Kidney (tissue), 14 donors: ENCODE measurements around the gene KCNH8. TPM values are rescaled to one million over a fixed set of nuclear protein-coding genes. Genes with fewer than 3 reads are reported as not detected.

Experiments used
- DNase-seq, 5 donors: peaks; one replicate each; pipeline ENCODE4 v3.0.0-alpha.2; 2013 to 2020
- FAIRE-seq: peaks from 2 replicates; lab custom pipeline; 2012; peaks lifted over from hg19 to GRCh38; lab: Jason Lieb, UNC
- H3K27ac ChIP-seq, 2 donors: one replicate each; pipeline ENCODE4 v1.7.0; 2013; ENCODE audit warnings: low read depth in 2 of 2, low read length in 2 of 2, inconsistent platforms in 1 of 2
- H3K27me3 ChIP-seq: one replicate; pipeline ENCODE4 v1.7.1; 2013; ENCODE audit warnings: low read length, inconsistent platforms; ENCODE audit not compliant: control insufficient read depth, insufficient read depth
- H3K36me3 ChIP-seq, 3 donors: one replicate each; pipeline versions ENCODE4 v1.7.0 to v1.7.1; 2013; ENCODE audit warnings: low read length in 3 of 3, control low read depth in 1 of 3, inconsistent platforms in 1 of 3; ENCODE audit not compliant: insufficient read depth in 3 of 3, control insufficient read depth in 2 of 3
- H3K4me1 ChIP-seq, 3 donors: one replicate each; pipeline versions ENCODE4 v1.7.0 to v1.7.1; 2013; ENCODE audit warnings: low read length in 3 of 3, inconsistent platforms in 1 of 3, low read depth in 1 of 3; ENCODE audit not compliant: control insufficient read depth in 2 of 3, insufficient read depth in 2 of 3
- H3K4me3 ChIP-seq, 3 donors: one replicate each; pipeline versions ENCODE4 v1.7.0 to v1.8.1; 2013; ENCODE audit warnings: low read length in 3 of 3, control low read depth in 1 of 3, inconsistent platforms in 1 of 3
- H3K9ac ChIP-seq, 3 donors: one replicate each; pipeline versions ENCODE4 v1.7.0 to v1.7.1; 2013; ENCODE audit warnings: low read length in 3 of 3, control low read depth in 1 of 3, inconsistent platforms in 1 of 3
- H3K9me3 ChIP-seq, 3 donors: one replicate each; pipeline versions ENCODE4 v1.7.0 to v1.7.1; 2013; ENCODE audit warnings: low read length in 3 of 3, control low read depth in 1 of 3, inconsistent platforms in 1 of 3; ENCODE audit not compliant: control insufficient read depth in 2 of 3, insufficient read depth in 1 of 3
- intact Hi-C: fragments of 100-400 bp; cut with DNase I; formaldehyde crosslinking; loops from one replicate; pipeline ENCODE4 v1.11.1; 2022
- polyA plus RNA-seq: library from polyadenylated mRNA; stranded (reverse); fragments of 350-450 nt; fragmentation: Illumina TruSeq; extraction: RNeasy Lipid Tissue Mini Kit (QIAGEN cat#74804); gene quantifications from one replicate; pipeline ENCODE4 v1.2.3, GENCODE V29; 2014; ENCODE audit warnings: low read depth, low replicate concordance; ENCODE audit not compliant: insufficient read depth
- total RNA-seq: library from RNA; stranded (reverse); fragmentation: NEBNext Ultra II Directional; extraction: Animal tissue kit (Norgen Biotek cat#: 25700); gene quantifications from one replicate; pipeline ENCODE4 v1.2.1, GENCODE V29; 2021
- TF ChIP-seq, protein P1 (sequence below): IDR thresholded peaks from 3 replicates; pipeline ENCODE4 v1.5.1; 2012; ENCODE audit warnings: mild to moderate bottlenecking, moderate library complexity, borderline replicate concordance; ENCODE audit not compliant: insufficient read depth; ENCODE audit errors: extremely low read depth
- donor health status: control.
- donor health status: control.
- donor health status: control.
- donor health status: control.
- donor health status: control.
- donor health status: DM: yes; HTN: yes; CAD: no.
- donor health status: Normal renal cell carcinoma (clear cell type).

Gene KCNH8
- total and polyA plus RNA-seq, 2 donors from 2014 or later, result 1.0 TPM; not detected in 1

DNA sequence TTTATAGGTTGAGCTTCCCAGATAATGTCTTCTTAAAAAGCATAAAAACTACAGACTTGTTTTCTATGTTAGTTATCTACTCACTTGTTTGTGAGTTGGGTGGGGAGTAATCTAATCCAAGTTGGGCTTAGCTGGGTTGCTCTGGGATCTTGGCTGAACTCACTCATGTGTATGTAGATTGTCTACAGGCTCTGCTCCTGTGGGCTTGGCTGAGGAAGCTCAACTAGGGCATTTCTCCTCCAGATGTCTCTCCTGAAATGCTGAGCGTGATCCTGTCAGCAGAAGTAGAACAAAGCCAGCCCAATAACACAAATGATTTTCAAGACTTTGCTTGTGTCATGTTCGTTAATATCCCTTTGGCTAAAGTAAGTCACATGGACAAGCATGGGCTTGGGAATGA lies 17.3 kb downstream of the KCNH8 start:
- no peak overlapping the region for H3K9ac ChIP-seq
- H3K27me3 ChIP-seq, result no peaks in the 10 kb centered on the region
- H3K4me3 ChIP-seq, result no peak overlapping the region
- FAIRE-seq, result no peak
- no peaks in the 10 kb centered on the region for H3K9me3 ChIP-seq
- H3K27ac ChIP-seq, result no peak overlapping the region
- intact Hi-C loops, result no loop called here
- DNase-seq, result no peak
- TF ChIP-seq, protein P1, sequence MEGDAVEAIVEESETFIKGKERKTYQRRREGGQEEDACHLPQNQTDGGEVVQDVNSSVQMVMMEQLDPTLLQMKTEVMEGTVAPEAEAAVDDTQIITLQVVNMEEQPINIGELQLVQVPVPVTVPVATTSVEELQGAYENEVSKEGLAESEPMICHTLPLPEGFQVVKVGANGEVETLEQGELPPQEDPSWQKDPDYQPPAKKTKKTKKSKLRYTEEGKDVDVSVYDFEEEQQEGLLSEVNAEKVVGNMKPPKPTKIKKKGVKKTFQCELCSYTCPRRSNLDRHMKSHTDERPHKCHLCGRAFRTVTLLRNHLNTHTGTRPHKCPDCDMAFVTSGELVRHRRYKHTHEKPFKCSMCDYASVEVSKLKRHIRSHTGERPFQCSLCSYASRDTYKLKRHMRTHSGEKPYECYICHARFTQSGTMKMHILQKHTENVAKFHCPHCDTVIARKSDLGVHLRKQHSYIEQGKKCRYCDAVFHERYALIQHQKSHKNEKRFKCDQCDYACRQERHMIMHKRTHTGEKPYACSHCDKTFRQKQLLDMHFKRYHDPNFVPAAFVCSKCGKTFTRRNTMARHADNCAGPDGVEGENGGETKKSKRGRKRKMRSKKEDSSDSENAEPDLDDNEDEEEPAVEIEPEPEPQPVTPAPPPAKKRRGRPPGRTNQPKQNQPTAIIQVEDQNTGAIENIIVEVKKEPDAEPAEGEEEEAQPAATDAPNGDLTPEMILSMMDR, result no peak
- H3K4me1 ChIP-seq, result no peaks in the 10 kb centered on the region
- no peaks in the 10 kb centered on the region for H3K36me3 ChIP-seq

DNA sequence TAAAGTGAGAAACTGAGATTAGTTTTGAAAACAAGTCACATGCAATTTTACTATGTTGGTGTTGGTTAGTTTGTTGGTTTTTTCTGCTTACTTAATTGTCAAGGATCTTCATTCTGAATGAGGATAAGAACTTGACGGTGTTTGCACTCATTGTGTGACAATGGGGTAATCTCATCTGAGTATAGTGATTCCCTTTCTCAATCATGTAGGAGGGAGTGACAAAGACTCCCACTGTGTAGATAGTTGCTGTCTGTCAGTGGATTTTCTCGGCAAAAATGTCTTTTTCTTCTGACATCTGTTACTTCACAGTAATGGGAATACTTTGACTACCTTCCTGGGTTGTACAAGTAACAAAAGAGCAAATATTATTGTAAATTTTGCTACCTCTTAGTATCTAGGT lies 23.5 kb downstream of the KCNH8 start:
- no peaks in the 10 kb centered on the region for H3K4me1 ChIP-seq
- DNase-seq, result no peak
- no peak for FAIRE-seq
- H3K27ac ChIP-seq, result no peak overlapping the region
- no peaks in the 10 kb centered on the region for H3K27me3 ChIP-seq
- H3K4me3 ChIP-seq, result no peak overlapping the region
- no peak overlapping the region for H3K9ac ChIP-seq
- H3K36me3 ChIP-seq, result no peaks in the 10 kb centered on the region
- intact Hi-C loops, result no loop called here
- H3K9me3 ChIP-seq, result no peaks in the 10 kb centered on the region
- TF ChIP-seq, protein P1, result no peak

DNA sequence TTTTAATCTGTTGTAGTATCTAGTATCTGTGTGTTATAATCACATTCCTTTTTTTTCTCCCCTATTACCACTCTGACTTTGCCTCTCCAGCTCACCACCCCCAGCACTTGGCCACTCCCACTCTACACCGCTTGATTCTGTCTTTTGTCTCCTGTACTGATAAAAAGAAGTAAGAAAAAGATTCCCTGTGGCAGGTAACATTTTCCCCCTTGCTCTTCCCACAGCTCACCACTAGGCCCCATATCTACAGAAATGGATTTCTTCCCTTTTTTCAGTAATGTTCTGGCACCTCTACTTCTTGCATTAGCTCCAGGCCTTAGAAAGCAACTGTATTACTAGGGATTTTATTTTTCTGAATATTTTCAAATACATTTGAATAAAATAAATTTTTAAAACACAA lies 25.6 kb downstream of the KCNH8 start:
- DNase-seq, result no peak
- no peak for FAIRE-seq
- Histone ChIP-seq H3K4me1 (no peaks in the 10 kb centered on the region), H3K9ac (no peak overlapping the region), H3K36me3 (no peaks in the 10 kb centered on the region), H3K27ac (no peak overlapping the region), H3K27me3 (no peaks in the 10 kb centered on the region), H3K4me3 (no peak overlapping the region), H3K9me3 (no peaks in the 10 kb centered on the region)
- TF ChIP-seq, protein P1, result no peak
- intact Hi-C loops, result no loop called here

DNA sequence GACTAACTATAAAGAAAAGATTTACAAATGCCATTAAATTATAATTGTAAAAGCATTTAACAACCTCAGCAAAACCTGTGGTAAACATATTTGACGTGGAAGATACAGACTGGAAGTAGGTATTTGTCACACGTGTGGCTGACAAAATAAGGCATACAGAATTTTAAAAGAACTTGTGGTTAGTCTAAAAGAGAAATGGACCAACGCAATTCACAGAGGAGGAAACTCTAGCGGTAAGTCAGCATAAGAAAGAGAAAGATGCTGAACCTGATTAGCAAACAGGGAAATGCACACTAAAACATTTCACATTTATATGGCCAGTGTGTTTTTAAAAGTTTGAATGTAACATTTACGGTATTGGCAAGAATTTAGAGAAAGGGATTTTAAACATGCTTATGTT lies 35.3 kb downstream of the KCNH8 start:
- TF ChIP-seq, protein P1, result no peak
- no peaks in the 10 kb centered on the region for H3K36me3 ChIP-seq
- DNase-seq (no peak), FAIRE-seq (no peak)
- no peak overlapping the region for H3K4me3 ChIP-seq
- H3K9ac ChIP-seq, result no peak overlapping the region
- H3K27me3 ChIP-seq, result no peaks in the 10 kb centered on the region
- no peaks in the 10 kb centered on the region for H3K9me3 ChIP-seq
- intact Hi-C loops, result no loop called here
- no peak overlapping the region for H3K27ac ChIP-seq
- no peaks in the 10 kb centered on the region for H3K4me1 ChIP-seq
